GM12875 (cell line): ENCODE measurements around the gene TSSK6.

Experiments
- H3K4me3 ChIP-seq: one replicate; pipeline ENCODE4 v1.5.1; 2011; ENCODE audit warnings: low read depth, low read length, control low read depth
- CTCF ChIP-seq: IDR thresholded peaks from 2 replicates; pipeline ENCODE4 v1.5.1; 2011; ENCODE audit warnings: low read depth, mild to moderate bottlenecking, control low read depth, inconsistent platforms, low read length, moderate library complexity, borderline replicate concordance; ENCODE audit not compliant: insufficient read depth

The TSSK6 gene

DNA sequence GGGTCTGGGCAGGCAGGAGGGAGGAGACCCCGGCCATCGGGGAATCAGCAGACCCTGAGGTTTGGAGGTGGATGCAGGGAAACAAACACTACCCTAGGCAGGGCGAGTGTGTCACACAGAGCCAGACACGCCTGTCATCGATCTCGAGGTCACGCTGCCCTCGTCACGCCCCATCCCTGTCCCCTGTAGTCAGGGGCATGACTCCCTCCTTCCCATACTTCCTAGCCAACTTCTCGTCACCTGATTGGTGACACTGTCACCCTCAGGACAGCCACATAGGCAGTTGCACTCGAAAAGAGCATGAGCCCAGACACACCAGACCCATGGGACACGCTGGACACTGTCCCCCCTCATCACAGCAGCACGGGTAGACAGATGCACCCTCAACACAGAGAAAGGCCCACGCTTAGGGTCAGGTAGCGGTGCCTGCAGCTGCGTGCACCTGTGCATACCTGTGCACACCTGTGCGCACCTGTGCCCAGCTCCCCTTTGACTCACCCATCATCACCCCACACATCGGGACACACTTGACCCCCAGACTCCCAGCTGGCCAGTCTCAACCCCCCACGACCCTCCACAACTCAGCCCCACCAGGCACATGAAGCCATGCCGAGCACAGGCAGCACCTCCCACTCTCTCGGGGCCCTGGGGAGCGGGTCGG is 34.6 kb upstream of the TSSK6 start:
- no peak overlapping the region for H3K4me3 ChIP-seq
- no peak for TF ChIP-seq CTCF

DNA sequence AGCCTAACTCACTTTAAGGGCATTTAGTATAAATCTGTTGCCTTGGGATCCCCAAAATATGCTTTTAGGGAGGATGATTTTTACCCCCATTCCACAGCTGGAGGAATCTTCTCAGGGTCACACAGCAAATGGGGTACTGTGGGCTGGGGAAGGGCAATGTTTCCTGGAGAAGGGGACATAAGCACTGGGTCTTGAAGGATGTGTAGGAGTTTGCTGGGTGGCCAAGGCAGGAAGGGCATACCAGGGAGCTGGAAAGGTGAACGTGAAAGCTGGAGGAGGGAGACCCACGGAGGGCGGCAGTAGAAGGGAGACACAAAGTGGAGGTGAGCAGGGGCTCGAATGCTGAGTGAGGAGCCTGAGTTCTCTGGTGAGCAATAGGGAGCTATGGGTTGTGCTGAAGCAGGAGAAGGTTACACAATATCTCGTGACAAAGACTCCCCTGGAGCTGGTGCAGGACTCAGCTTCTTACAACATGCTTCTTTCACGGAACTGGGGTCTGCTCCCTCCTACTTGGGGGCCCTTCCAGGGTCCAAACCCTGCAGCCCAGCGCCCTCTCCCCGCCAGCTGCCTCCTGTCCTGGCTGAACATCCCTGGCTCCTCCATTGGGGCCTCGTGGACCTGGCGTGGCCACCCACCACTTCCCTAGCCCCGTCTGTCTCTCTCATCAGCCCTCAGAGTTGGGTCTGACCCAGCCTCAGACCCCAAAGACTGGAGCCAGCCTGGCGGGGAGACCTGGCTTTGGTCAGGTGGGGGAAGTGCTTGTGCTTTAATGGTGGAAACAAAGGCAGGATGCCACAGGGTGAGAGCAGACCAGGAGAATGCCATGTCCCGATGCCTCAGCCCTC is 33.8 kb upstream of the TSSK6 start:
- no peak overlapping the region for H3K4me3 ChIP-seq
- TF ChIP-seq CTCF = no peak

GRCh38 chr19:19547674-19548336 is 32.5 kb upstream of the TSSK6 start:
- no peak overlapping the region for H3K4me3 ChIP-seq
- TF ChIP-seq CTCF = no peak

DNA sequence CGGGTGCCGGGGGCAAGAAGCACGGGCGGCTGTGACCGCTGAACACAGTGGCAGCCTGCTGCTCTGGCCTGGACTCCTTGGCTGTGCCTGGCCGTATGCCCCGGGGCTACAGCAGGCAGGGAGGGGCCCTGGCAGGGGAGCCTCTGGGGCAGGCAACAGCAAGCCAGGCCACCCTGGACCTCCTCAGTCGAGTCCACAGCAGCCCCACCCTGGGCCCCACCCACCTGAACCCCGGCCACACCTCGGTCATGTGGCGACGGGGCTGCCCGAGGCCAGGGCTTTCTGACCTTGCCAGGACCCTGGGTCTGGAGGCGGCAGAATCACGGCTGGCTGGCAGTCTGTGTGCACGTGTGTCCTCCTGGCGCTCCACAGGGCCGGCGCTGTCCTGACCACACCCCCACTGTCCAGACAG is 31.4 kb upstream of the TSSK6 start:
- no peak overlapping the region for H3K4me3 ChIP-seq
- no peak for TF ChIP-seq CTCF

DNA sequence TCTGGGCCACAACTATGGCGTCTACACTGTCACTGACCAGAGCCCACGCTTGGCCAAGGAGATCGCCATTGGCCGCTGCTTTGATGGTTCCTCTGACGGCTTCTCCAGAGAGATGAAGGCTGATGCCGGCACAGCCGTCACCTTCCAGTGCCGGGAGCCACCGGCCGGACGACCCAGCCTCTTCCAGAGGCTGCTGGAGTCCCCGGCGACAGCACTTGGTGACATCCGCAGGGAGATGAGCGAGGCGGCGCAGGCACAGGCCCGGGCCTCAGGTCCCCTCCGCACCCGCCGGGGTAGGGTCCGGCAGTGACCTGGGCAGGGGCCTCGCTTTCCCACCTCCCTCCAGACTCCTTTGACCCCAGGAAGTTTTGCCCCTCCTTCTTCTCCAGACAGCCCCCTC is 30.4 kb upstream of the TSSK6 start:
- no peak overlapping the region for H3K4me3 ChIP-seq
- no peak for TF ChIP-seq CTCF

DNA sequence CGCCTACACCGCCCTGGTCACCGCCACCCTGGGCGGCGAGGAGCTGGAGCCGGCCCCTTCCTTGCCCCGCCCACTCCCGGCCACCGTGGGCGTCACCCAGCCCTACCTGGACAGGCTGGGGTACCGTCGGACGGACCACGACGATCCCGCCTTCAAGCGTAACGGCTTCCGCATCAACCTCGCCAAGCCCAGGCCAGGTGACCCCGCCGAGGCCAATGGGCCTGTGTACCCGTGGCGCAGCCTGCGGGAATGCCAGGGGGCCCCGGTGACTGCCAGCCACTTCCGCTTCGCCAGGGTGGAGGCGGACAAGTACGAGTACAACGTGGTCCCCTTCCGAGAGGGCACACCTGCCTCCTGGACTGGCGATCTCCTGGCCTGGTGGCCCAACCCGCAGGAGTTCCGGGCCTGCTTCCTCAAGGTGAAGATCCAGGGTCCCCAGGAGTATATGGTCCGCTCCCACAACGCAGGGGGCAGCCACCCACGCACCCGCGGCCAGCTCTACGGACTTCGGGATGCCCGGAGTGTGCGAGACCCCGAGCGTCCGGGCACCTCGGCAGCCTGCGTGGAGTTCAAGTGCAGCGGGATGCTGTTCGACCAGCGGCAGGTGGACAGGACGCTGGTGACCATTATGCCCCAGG is 29.7 kb upstream of the TSSK6 start:
- no peak overlapping the region for H3K4me3 ChIP-seq
- no peak for TF ChIP-seq CTCF
